HEK293 (cell line): ENCODE results near the gene CCL27.

Source experiments
- ATF2 ChIP-seq: fragments of 450-650 bp; formaldehyde crosslinking; IDR thresholded peaks from 2 replicates; pipeline ENCODE4 v1.5.1; 2016; ENCODE audit warnings: missing biosample characterization, missing genetic modification characterization, low read depth
- HOXD13 ChIP-seq: sonication (generic); formaldehyde crosslinking; IDR thresholded peaks from 2 replicates; pipeline ENCODE4 v1.8.0; 2022; ENCODE audit warnings: missing genetic modification reagents, borderline replicate concordance
- IKZF3 ChIP-seq: fragments of 450-650 bp; IDR thresholded peaks from 2 replicates; pipeline ENCODE4 v1.5.0; 2018; ENCODE audit warnings: missing biosample characterization, mild to moderate bottlenecking, missing genetic modification characterization, moderate library complexity
- KLF17 ChIP-seq: fragments of 450-650 bp; formaldehyde crosslinking; IDR thresholded peaks from 2 replicates; pipeline ENCODE4 v1.5.1; 2016; ENCODE audit warnings: missing biosample characterization, missing genetic modification characterization
- KLF7 ChIP-seq: fragments of 450-650 bp; formaldehyde crosslinking; IDR thresholded peaks from 2 replicates; pipeline ENCODE4 v1.5.1; 2016; ENCODE audit warnings: missing biosample characterization, missing genetic modification characterization, borderline replicate concordance
- RBAK ChIP-seq: fragments of 450-650 bp; formaldehyde crosslinking; IDR thresholded peaks from 2 replicates; pipeline ENCODE4 v1.5.1; 2016; ENCODE audit warnings: missing biosample characterization, missing genetic modification characterization
- ZBTB10 ChIP-seq: fragments of 450-650 bp; formaldehyde crosslinking; IDR thresholded peaks from 2 replicates; pipeline ENCODE4 v1.5.1; 2016; ENCODE audit warnings: missing biosample characterization, missing genetic modification characterization
- ZBTB17 ChIP-seq: fragments of 450-650 bp; formaldehyde crosslinking; IDR thresholded peaks from 2 replicates; pipeline ENCODE4 v1.5.1; 2016; ENCODE audit warnings: missing biosample characterization, missing genetic modification characterization
- ZBTB26 ChIP-seq: fragments of 450-650 bp; formaldehyde crosslinking; optimal IDR thresholded peaks from 2 replicates; pipeline ENCODE3; 2016; ENCODE audit warnings: missing biosample characterization, mild to moderate bottlenecking, missing genetic modification characterization
- ZBTB48 ChIP-seq: fragments of 450-650 bp; formaldehyde crosslinking; IDR thresholded peaks from 2 replicates; pipeline ENCODE4 v1.5.1; 2016; ENCODE audit warnings: missing biosample characterization, missing genetic modification characterization
- ZBTB49 ChIP-seq: fragments of 450-650 bp; formaldehyde crosslinking; IDR thresholded peaks from 2 replicates; pipeline ENCODE4 v1.5.1; 2016; ENCODE audit warnings: missing biosample characterization, missing genetic modification characterization, low read depth
- ZFHX2 ChIP-seq: fragments of 450-650 bp; formaldehyde crosslinking; conservative IDR thresholded peaks from 2 replicates; pipeline ENCODE4 v1.5.1; 2016; ENCODE audit warnings: missing biosample characterization, missing genetic modification characterization
- ZNF2 ChIP-seq: fragments of 450-650 bp; formaldehyde crosslinking; IDR thresholded peaks from 2 replicates; pipeline ENCODE4 v1.5.1; 2016; ENCODE audit warnings: missing biosample characterization, missing genetic modification characterization
- ZNF221 ChIP-seq: fragments of 450-650 bp; formaldehyde crosslinking; IDR thresholded peaks from 2 replicates; pipeline ENCODE4 v1.5.1; 2017; ENCODE audit warnings: missing biosample characterization, missing genetic modification characterization, borderline replicate concordance
- ZNF239 ChIP-seq: fragments of 450-650 bp; formaldehyde crosslinking; IDR thresholded peaks from 2 replicates; pipeline ENCODE4 v1.5.1; 2016; ENCODE audit warnings: missing biosample characterization, missing genetic modification characterization
- ZNF488 ChIP-seq: fragments of 450-650 bp; formaldehyde crosslinking; IDR thresholded peaks from 2 replicates; pipeline ENCODE4 v1.5.1; 2016; ENCODE audit warnings: missing biosample characterization, missing genetic modification characterization
- ZNF521 ChIP-seq: fragments of 450-650 bp; formaldehyde crosslinking; IDR thresholded peaks from 2 replicates; pipeline ENCODE4 v1.5.1; 2017; ENCODE audit warnings: missing biosample characterization, mild to moderate bottlenecking, missing genetic modification characterization
- ZNF548 ChIP-seq: fragments of 450-650 bp; formaldehyde crosslinking; IDR thresholded peaks from 2 replicates; pipeline ENCODE4 v1.5.1; 2016; ENCODE audit warnings: missing biosample characterization, missing genetic modification characterization
- ZNF624 ChIP-seq: fragments of 450-650 bp; formaldehyde crosslinking; IDR thresholded peaks from 2 replicates; pipeline ENCODE4 v1.5.1; 2017; ENCODE audit warnings: missing biosample characterization, missing genetic modification characterization
- ZNF654 ChIP-seq: fragments of 450-650 bp; formaldehyde crosslinking; IDR thresholded peaks from 2 replicates; pipeline ENCODE4 v1.5.1; 2016; ENCODE audit warnings: low read depth, missing biosample characterization, missing genetic modification characterization
- ZNF747 ChIP-seq: fragments of 450-650 bp; formaldehyde crosslinking; IDR thresholded peaks from 2 replicates; pipeline ENCODE4 v1.5.1; 2016; ENCODE audit warnings: missing biosample characterization, missing genetic modification characterization

Gene CCL27

GRCh38 chr9:34701023-34701768 lies 38.7 kb upstream of the CCL27 start (continued):
- TF ChIP-seq ZNF654 (tag by site-specific recombination) (0 out of 2 replicates have a peak, but pooled peaks have one; percentile 34), ZNF548 (tag by site-specific recombination) (no peak), KLF17 (tag by site-specific recombination) (0 out of 2 replicates have a peak, but pooled peaks have one; percentile 24), ZNF488 (tag by site-specific recombination) (no peak), ZBTB10 (tag by site-specific recombination) (peak; percentile 56; the same call in 1 of the 2 replicates), ZNF624 (tag by site-specific recombination) (no peak), RBAK (tag by site-specific recombination) (no peak), ZNF221 (tag by site-specific recombination) (no peak), ZBTB17 (tag by site-specific recombination) (peak; percentile 80), ZBTB49 (tag by site-specific recombination) (no peak), HOXD13 (CRISPR knock-in tag) (no peak), ATF2 (no peak), ZFHX2 (peak; percentile 45), ZNF747 (tag by site-specific recombination) (no peak), IKZF3 (tag by site-specific recombination) (no peak), ZNF521 (tag by site-specific recombination) (no peak), ZBTB48 (peak; percentile 48; the same call in 1 of the 2 replicates), ZBTB26 (tag by site-specific recombination) (peak; percentile 87), ZNF239 (tag by site-specific recombination) (no peak), KLF7 (tag by site-specific recombination) (peak; percentile 55; the same call in 1 of the 2 replicates), ZNF2 (tag by site-specific recombination) (peak; percentile 58; the same call in 1 of the 2 replicates)
